H1 (cell line): Measurements from ENCODE around the gene GPX7. TPM values are rescaled to one million over a fixed set of nuclear protein-coding genes. Genes with fewer than 3 reads are reported as not detected.
A peak's percentile ranks its signal among the peaks of the same experiment; 100 is the strongest.

ENCODE experiments used
- CTCF ChIA-PET: fragments of 300-600 bp; sonication (Branson Sonifier 250); formaldehyde crosslinking; loops from one replicate; lab custom pipeline; 2021; ENCODE audit not compliant: partially characterized antibody; lab: Charles Lee
- POLR2A ChIA-PET: fragments of 300-600 bp; sonication (Branson Sonifier 250); formaldehyde crosslinking; loops from one replicate; lab custom pipeline; 2021; ENCODE audit warnings: inconsistent platforms; ENCODE audit not compliant: partially characterized antibody; lab: Charles Lee
- DNase-seq, 2 experiments: peaks; one replicate each; pipeline versions ENCODE4 v3.0.0 to v3.0.0-alpha.2; 2010 to 2022; ENCODE audit warnings: low spot score in 2 of 2, low read depth in 1 of 2, mixed read lengths in 1 of 2
- FAIRE-seq: peaks from 2 replicates; lab custom pipeline; 2011; peaks lifted over from hg19 to GRCh38; lab: Jason Lieb, UNC
- H2AFZ ChIP-seq: 2 replicates; pipeline ENCODE4 v1.8.1; 2012; ENCODE audit warnings: low read length, inconsistent platforms
- H2AK5ac ChIP-seq: 2 replicates; pipeline ENCODE4 v1.6.1; 2013; ENCODE audit warnings: low read depth, low read length
- H2BK120ac ChIP-seq: replicated peaks from 2 replicates; pipeline ENCODE3; 2013; ENCODE audit warnings: low read depth, low read length, inconsistent platforms
- H2BK12ac ChIP-seq: 2 replicates; pipeline ENCODE4 v1.6.1; 2013; ENCODE audit warnings: low read depth, low read length
- H2BK15ac ChIP-seq: 2 replicates; pipeline ENCODE4 v1.6.1; 2013; ENCODE audit warnings: low read length
- H2BK20ac ChIP-seq: 2 replicates; pipeline ENCODE4 v1.6.1; 2013; ENCODE audit warnings: low read length
- H2BK5ac ChIP-seq: 2 replicates; pipeline ENCODE4 v1.6.1; 2013; ENCODE audit warnings: low read depth, low read length
- H3K14ac ChIP-seq: 2 replicates; pipeline ENCODE4 v1.6.1; 2013; ENCODE audit warnings: inconsistent platforms; ENCODE audit not compliant: insufficient read length
- H3K18ac ChIP-seq: 2 replicates; pipeline ENCODE4 v1.6.1; 2013; ENCODE audit warnings: low read length; ENCODE audit errors: extremely low read depth
- H3K23ac ChIP-seq: 2 replicates; pipeline ENCODE4 v1.6.1; 2013; ENCODE audit warnings: inconsistent platforms; ENCODE audit not compliant: insufficient read length
- H3K23me2 ChIP-seq: 2 replicates; pipeline ENCODE4 v1.6.1; 2013; ENCODE audit warnings: low read depth, low read length
- H3K27ac ChIP-seq: 2 replicates; pipeline ENCODE4 v1.6.1; 2011; ENCODE audit warnings: low read depth, low read length, inconsistent platforms
- H3K27me3 ChIP-seq, 4 experiments: replicated peaks in 1 of 4; 1 replicate in 1 of 4; 2 replicates in 3 of 4; pipeline versions ENCODE4 v1.6.1 to v1.8.1; 2011 to 2013; ENCODE audit warnings: low read length in 3 of 4, mild to moderate bottlenecking in 3 of 4, inconsistent platforms in 2 of 4, mixed read lengths in 2 of 4, moderate library complexity in 1 of 4; ENCODE audit not compliant: control insufficient read depth in 3 of 4, insufficient read depth in 3 of 4; ENCODE audit errors: extremely low read depth in 1 of 4
- H3K36me3 ChIP-seq, 4 experiments: 2 replicates each; pipeline versions ENCODE4 v1.6.1 to v1.8.1; 2011 to 2013; ENCODE audit warnings: mild to moderate bottlenecking in 4 of 4, low read length in 3 of 4, moderate library complexity in 2 of 4, control low read depth in 1 of 4, inconsistent platforms in 1 of 4; ENCODE audit not compliant: insufficient read depth in 4 of 4, control insufficient read depth in 2 of 4
- H3K4ac ChIP-seq: replicated peaks from 2 replicates; pipeline ENCODE3; 2013; ENCODE audit warnings: low read length, low read depth, mixed read lengths, inconsistent platforms; ENCODE audit not compliant: insufficient read length
- H3K4me1 ChIP-seq, 4 experiments: replicated peaks in 1 of 4; 1 replicate in 1 of 4; 2 replicates in 3 of 4; pipeline versions ENCODE4 v1.6.1 to v1.8.1; 2011 to 2013; ENCODE audit warnings: low read length in 3 of 4, inconsistent platforms in 2 of 4, mixed read lengths in 1 of 4; ENCODE audit not compliant: insufficient read depth in 4 of 4, control insufficient read depth in 3 of 4
- H3K4me2 ChIP-seq, 2 experiments: 2 replicates each; pipeline versions ENCODE4 v1.6.1 to v1.8.1; 2011 to 2013; ENCODE audit warnings: low read depth in 2 of 2, low read length in 2 of 2, control low read depth in 1 of 2, inconsistent platforms in 1 of 2, mild to moderate bottlenecking in 1 of 2; ENCODE audit not compliant: insufficient read depth in 1 of 2
- H3K4me3 ChIP-seq, 4 experiments: fragments of 200-600, 300-600 bp in 1 of 4; sonication (generic), shearing (Covaris generic), sonication (Bioruptor Twin) in 1 of 4; 2 replicates each; pipeline versions ENCODE4 v1.5.1 to v1.8.1; 2011 to 2016; ENCODE audit warnings: low read length in 4 of 4, low read depth in 3 of 4, control low read depth in 2 of 4, inconsistent platforms in 2 of 4, mild to moderate bottlenecking in 2 of 4, mixed read lengths in 1 of 4, moderate library complexity in 1 of 4; ENCODE audit not compliant: insufficient read depth in 2 of 4; ENCODE audit errors: extremely low read depth in 1 of 4
- H3K56ac ChIP-seq: replicated peaks from 2 replicates; pipeline ENCODE3; 2013; ENCODE audit warnings: low read depth, mild to moderate bottlenecking, mixed read lengths, low read length, inconsistent platforms; ENCODE audit not compliant: insufficient read length
- H3K79me1 ChIP-seq: 2 replicates; pipeline ENCODE4 v1.6.1; 2013; ENCODE audit warnings: low read depth, low read length, control low read depth
- H3K79me2 ChIP-seq, 2 experiments: 2 replicates each; pipeline versions ENCODE4 v1.6.1 to v1.8.1; 2012 to 2013; ENCODE audit warnings: low read length in 2 of 2, mild to moderate bottlenecking in 2 of 2, inconsistent platforms in 1 of 2; ENCODE audit not compliant: insufficient read depth in 2 of 2, control insufficient read depth in 1 of 2
- H3K9ac ChIP-seq, 4 experiments: replicated peaks in 1 of 4; 1 replicate in 1 of 4; 2 replicates in 3 of 4; pipeline versions ENCODE4 v1.6.1 to v1.8.1; 2011 to 2013; ENCODE audit warnings: low read depth in 3 of 4, low read length in 3 of 4, control low read depth in 2 of 4, mild to moderate bottlenecking in 2 of 4, moderate library complexity in 2 of 4, inconsistent platforms in 1 of 4; ENCODE audit errors: extremely low read depth in 1 of 4
- H3K9me3 ChIP-seq, 2 experiments: 2 replicates each; pipeline versions ENCODE4 v1.6.1 to v1.8.1; 2012 to 2013; ENCODE audit warnings: mild to moderate bottlenecking in 2 of 2, moderate library complexity in 2 of 2, control low read depth in 1 of 2, inconsistent platforms in 1 of 2, low read depth in 1 of 2, low read length in 1 of 2, mixed read lengths in 1 of 2; ENCODE audit not compliant: insufficient read depth in 2 of 2
- H4K20me1 ChIP-seq, 2 experiments: replicated peaks in 1 of 2; 2 replicates each; pipeline versions ENCODE3 to v1.8.1; 2011 to 2013; ENCODE audit warnings: inconsistent platforms in 2 of 2, low read length in 2 of 2, mild to moderate bottlenecking in 1 of 2; ENCODE audit not compliant: insufficient read depth in 2 of 2, control insufficient read depth in 1 of 2
- H4K5ac ChIP-seq: 2 replicates; pipeline ENCODE4 v1.6.1; 2013; ENCODE audit warnings: low read length, low read depth, mixed read lengths, inconsistent platforms; ENCODE audit not compliant: insufficient read length
- H4K8ac ChIP-seq: 2 replicates; pipeline ENCODE4 v1.8.0; 2013; ENCODE audit warnings: mild to moderate bottlenecking, moderate library complexity, low read length, inconsistent platforms; ENCODE audit not compliant: insufficient read depth; ENCODE audit errors: extremely low read depth
- H4K91ac ChIP-seq: replicated peaks from 2 replicates; pipeline ENCODE3; 2013; ENCODE audit warnings: low read length, mixed read lengths, inconsistent platforms; ENCODE audit not compliant: insufficient read length
- ATF2 ChIP-seq: IDR thresholded peaks from 2 replicates; pipeline ENCODE4 v1.6.1; 2012; ENCODE audit warnings: low read length, inconsistent platforms
- POU5F1 ChIP-seq: IDR thresholded peaks from 2 replicates; pipeline ENCODE4 v1.6.1; 2011; ENCODE audit warnings: low read depth, mild to moderate bottlenecking, low read length, moderate library complexity
- RXRA ChIP-seq: IDR thresholded peaks from 2 replicates; pipeline ENCODE4 v1.6.1; 2011; ENCODE audit warnings: low read depth, mild to moderate bottlenecking, low read length, moderate library complexity; ENCODE audit not compliant: insufficient read depth
- TAF1 ChIP-seq: IDR thresholded peaks from 2 replicates; pipeline ENCODE4 v1.6.1; 2011; ENCODE audit warnings: mild to moderate bottlenecking, low read depth, low read length
- WGBS, 2 experiments: shearing (Covaris generic) in 1 of 2; methylation state at CpG; one replicate each; pipeline versions ENCODE4 v1.1.6 to v1.1.7; 2013 to 2015; ENCODE audit warnings: low lambda C conversion rate in 2 of 2, mixed read lengths in 2 of 2, inconsistent platforms in 1 of 2, low coverage in 1 of 2, missing lambda C conversion rate in 1 of 2; ENCODE audit not compliant: insufficient replicate concordance in 2 of 2, insufficient coverage in 1 of 2, insufficient read length in 1 of 2; ENCODE audit errors: extremely low coverage in 1 of 2, missing lambda C conversion rate in 1 of 2; 5-methylcytosine and 5-hydroxymethylcytosine counted together
- polyA plus RNA-seq, 7 experiments: library from polyadenylated mRNA; depleted of rRNA in 3 of 7; stranded (reverse) in 5 of 7; unstranded in 2 of 7; fragments of >200 nt in 5 of 7; fragments of 200-250 nt in 2 of 7; gene quantifications; 1 replicate in 5 of 7; 2 replicates in 1 of 7; 4 replicates in 1 of 7; pipeline versions ENCODE4 v1.2.1 to v1.2.3, GENCODE V29; 2011 to 2013; ENCODE audit warnings: missing spikeins in 2 of 7, mixed read lengths in 2 of 7
- total RNA-seq: library from RNA; stranded (reverse); fragmentation: NEBNext Ultra II Directional; extraction: Animal tissue kit (Norgen Biotek cat#: 25700); gene quantifications from 2 replicates; pipeline ENCODE4 v1.2.1, GENCODE V29; 2021

GPX7 gene
- total and polyA plus RNA-seq, 2 of the 8 experiments (the other 6 are each of a cell fraction or from before 2014, with no cell fraction given): 13.0 to 37.5 TPM

DNA sequence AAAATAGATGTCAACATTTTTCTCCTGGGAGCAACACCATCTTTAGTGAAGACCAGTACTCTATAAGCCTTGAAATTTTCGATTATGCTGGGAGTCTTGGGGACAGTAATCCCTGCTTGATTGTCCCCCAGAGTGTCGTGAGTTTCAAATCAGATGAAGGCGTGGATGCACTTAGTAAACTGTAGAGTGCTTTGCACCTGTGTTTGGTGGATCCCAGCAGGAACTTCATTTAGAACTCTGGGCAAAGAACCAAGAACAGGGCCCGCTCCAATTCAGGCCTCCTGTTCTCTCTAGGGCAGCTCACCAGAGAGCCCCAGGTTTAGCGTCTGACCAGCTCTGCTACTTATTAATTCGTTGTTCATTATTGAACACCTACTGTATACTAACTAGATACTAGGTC is 1.5 kb downstream of the GPX7 start:
- Histone ChIP-seq H3K9ac (no peak overlapping the region), H4K91ac (no peak overlapping the region), H2AFZ (no peak overlapping the region), H3K4me2 (peak overlapping the region in 1 of 2 experiments; percentile 80; a peak in 1 of 4 replicates), H2BK12ac (no peak overlapping the region), H3K36me3 (0 out of 8 replicates have a peak, but pooled peaks cover 0 to 2% (median 0%) of the 10 kb centered on the region in 4 experiments), H3K79me2 (no peaks in the 10 kb centered on the region), H3K4me1 (peaks cover 0 to 10% (median 2%) of the 10 kb centered on the region in 4 experiments; a peak in 2 of 7 replicates), H2BK5ac (no peak overlapping the region), H3K56ac (no peak overlapping the region), H2BK15ac (no peak overlapping the region), H3K79me1 (no peaks in the 10 kb centered on the region), H2BK20ac (no peak overlapping the region), H2BK120ac (no peak overlapping the region), H2AK5ac (no peak overlapping the region), H4K8ac (no peak overlapping the region), H4K5ac (no peak overlapping the region), H3K18ac (no peak overlapping the region), H3K23me2 (peaks cover 8% of the 10 kb centered on the region), H4K20me1 (no peaks in the 10 kb centered on the region), H3K4ac (no peak overlapping the region), H3K27me3 (peaks cover 2 to 35% (median 30%) of the 10 kb centered on the region in 4 experiments), H3K14ac (no peak overlapping the region), H3K4me3 (no peak overlapping the region), H3K27ac (no peak overlapping the region), H3K23ac (no peak overlapping the region), H3K9me3 (no peaks in the 10 kb centered on the region)
- no peak for DNase-seq
- no peak for FAIRE-seq
- WGBS, 2 experiments: 87% methylated on average over 6 of the region's 6 CpGs; no CpG with 5 or more reads in 1 of the 2 experiments
- ChIA-PET POLR2A (interaction anchor here (1.1 to 1.5 kb wide), 3 partner anchors 11 to 200 kb away, joined by 3 to 4 read pairs (median 4); partner anchors contain the start of genes ORC1, PRPF38A and SHISAL2A), CTCF (interaction anchor here (0.9 to 2.5 kb wide), 4 partner anchors 10 to 82 kb away, joined by 4 to 13 read pairs (median 6); no protein-coding TSS in a partner anchor)
- TF ChIP-seq RXRA (no peak), POU5F1 (no peak), ATF2 (no peak), TAF1 (no peak)
